A549 (cell line): Measurements from ENCODE around the gene NFATC4. TPM values are rescaled to one million over a fixed set of nuclear protein-coding genes. Genes with fewer than 3 reads are reported as not detected.

Source experiments
- ATAC-seq, 2 experiments: fragments of 200-7000 bp in 1 of 2; fragments of >200 bp in 1 of 2; cut with Nextera tagmentation in 1 of 2; cut with Tn5 transposase in 1 of 2; 3 replicates each; pipeline versions ENCODE4 v1.8.0 to v1.9.1; 2018 to 2020; ENCODE audit warnings: mild to moderate bottlenecking in 1 of 2, moderate library complexity in 1 of 2
- CTCF ChIA-PET: fragments of 300-600 bp; sonication (Branson Sonifier 250); formaldehyde crosslinking; extraction: SDS; loops from one replicate; lab custom pipeline; 2021; ENCODE audit warnings: antibody characterized with exemption, inconsistent platforms; lab: Yijun Ruan, JAX
- POLR2A ChIA-PET: fragments of 350-600 bp; formaldehyde crosslinking; extraction: SDS; loops from one replicate; lab custom pipeline; 2021; ENCODE audit warnings: antibody characterized with exemption, inconsistent platforms; lab: Yijun Ruan, JAX
- DNase-seq, 2 experiments: peaks; one replicate each; pipeline versions ENCODE4 v3.0.0 to v3.0.0-alpha.2; 2011 to 2016; ENCODE audit warnings: low read depth in 1 of 2, low spot score in 1 of 2
- FAIRE-seq: peaks from 2 replicates; lab custom pipeline; 2011; peaks lifted over from hg19 to GRCh38; lab: Jason Lieb, UNC
- H3K27ac ChIP-seq, 2 experiments: fragments of >200 bp; sonication (Bioruptor Twin); formaldehyde crosslinking; 3 replicates each; pipeline ENCODE4 v1.5.1; 2016 to 2017
- H3K4me1 ChIP-seq: fragments of >200 bp; sonication (Bioruptor Twin); formaldehyde crosslinking; 3 replicates; pipeline ENCODE4 v1.6.1; 2016
- H3K4me2 ChIP-seq: fragments of >200 bp; sonication (Bioruptor Twin); formaldehyde crosslinking; 3 replicates; pipeline ENCODE4 v1.6.1; 2016
- H3K4me3 ChIP-seq: fragments of >200 bp; sonication (Bioruptor Twin); formaldehyde crosslinking; 3 replicates; pipeline ENCODE4 v1.5.1; 2016
- H3K9me3 ChIP-seq: fragments of >200 bp; sonication (Bioruptor Twin); formaldehyde crosslinking; 3 replicates; pipeline ENCODE4 v1.6.1; 2016
- BCL3 ChIP-seq: fragments of >200 bp; sonication (Bioruptor Twin); formaldehyde crosslinking; IDR thresholded peaks from 3 replicates; pipeline ENCODE4 v1.6.1; 2016
- CBX2 ChIP-seq: fragments of 200-600 bp; sonication (generic); IDR thresholded peaks from 2 replicates; pipeline ENCODE4 v1.6.1; 2016; ENCODE audit warnings: low read depth, mild to moderate bottlenecking, borderline replicate concordance
- FOSL2 ChIP-seq, 2 experiments: fragments of 450-650 bp in 1 of 2; fragments of >200 bp in 1 of 2; sonication (Bioruptor Twin) in 1 of 2; formaldehyde crosslinking; IDR thresholded peaks; 2 replicates each; pipeline versions ENCODE4 v1.5.0 to v1.6.1; 2016 to 2020; ENCODE audit warnings: mild to moderate bottlenecking in 1 of 2, moderate library complexity in 1 of 2
- HDAC2 ChIP-seq: fragments of 200-600 bp; sonication (generic); IDR thresholded peaks from 2 replicates; pipeline ENCODE4 v1.6.1; 2016
- KDM1A ChIP-seq: fragments of 200-600 bp; sonication (generic); IDR thresholded peaks from 2 replicates; pipeline ENCODE4 v1.6.1; 2016; ENCODE audit warnings: low read depth, mild to moderate bottlenecking
- MAX ChIP-seq: IDR thresholded peaks from 2 replicates; pipeline ENCODE4 v1.6.1; 2012
- NPAS2 ChIP-seq: fragments of 250-450 bp; sonication (Bioruptor Pico); IDR thresholded peaks from 2 replicates; pipeline ENCODE4 v1.8.0; 2022; ENCODE audit warnings: mild to moderate bottlenecking, moderate library complexity, borderline replicate concordance
- RAD21 ChIP-seq, 2 experiments: fragments of >200 bp in 1 of 2; sonication (Bioruptor Twin) in 1 of 2; formaldehyde crosslinking in 1 of 2; IDR thresholded peaks in 1 of 2; conservative IDR thresholded peaks in 1 of 2; 2 replicates in 1 of 2; 3 replicates in 1 of 2; pipeline ENCODE4 v1.6.1; 2012 to 2018; ENCODE audit warnings: inconsistent platforms in 1 of 2
- RARB ChIP-seq: fragments of 250-450 bp; sonication (Bioruptor Pico); IDR thresholded peaks from 2 replicates; pipeline ENCODE4 v1.8.0; 2021; ENCODE audit warnings: mild to moderate bottlenecking, moderate library complexity
- RCOR1 ChIP-seq: fragments of 150-350 bp; IDR thresholded peaks from 2 replicates; pipeline ENCODE4 v1.6.1; 2014; ENCODE audit warnings: antibody characterized with exemption, low read length, low read depth
- SREBF2 ChIP-seq: fragments of 450-650 bp; IDR thresholded peaks from 2 replicates; pipeline ENCODE4 v1.6.1; 2014; ENCODE audit warnings: mild to moderate bottlenecking, moderate library complexity
- ZNF302 ChIP-seq: fragments of 250-450 bp; sonication (Bioruptor Pico); IDR thresholded peaks from 2 replicates; pipeline ENCODE4 v1.9.0; 2021; ENCODE audit warnings: inconsistent platforms, mild to moderate bottlenecking, moderate library complexity
- WGBS: methylation state at CpG from one replicate; pipeline ENCODE4 v1.1.6; 2017; ENCODE audit errors: missing lambda C conversion rate; 5-methylcytosine and 5-hydroxymethylcytosine counted together
- polyA minus RNA-seq: library from RNA; depleted of rRNA, polyadenylated mRNA; stranded (reverse); fragments of >200 nt; gene quantifications from 2 replicates; pipeline ENCODE4 v1.2.3, GENCODE V29; 2011; rRNA and poly(A)+ RNA removed
- polyA plus RNA-seq, 4 experiments: library from polyadenylated mRNA; depleted of rRNA in 3 of 4; stranded (reverse); fragments of >200 nt; fragmentation: RNase III in 1 of 4; extraction: RNeasy Plus Mini Kit Qiagen cat#74134 plus additional on column Dnase treatment in 1 of 4; gene quantifications; 2 replicates in 3 of 4; 3 replicates in 1 of 4; pipeline ENCODE4 v1.2.3, GENCODE V29; 2011 to 2017
- TF ChIP-seq, protein P1 (sequence below): IDR thresholded peaks from 2 replicates; pipeline ENCODE4 v1.6.1; 2012
- TF ChIP-seq, protein P2 (sequence below): fragments of >200 bp; sonication (Bioruptor Twin); formaldehyde crosslinking; IDR thresholded peaks from 2 replicates; pipeline ENCODE4 v1.6.1; 2016

NFATC4 gene
- 0.32 and 0.62 TPM in 2 replicates for polyA plus RNA-seq (2011; rRNA removed)
- 0.09 and 0.11 TPM in 2 replicates for polyA plus RNA-seq (2012; cell fraction: cytosol; rRNA removed)
- polyA plus RNA-seq (2012; cell fraction: nucleus; rRNA removed), result 0.66 and 0.92 TPM in 2 replicates
- 0.04 to 0.25 TPM (median 0.10 TPM) in 3 replicates for polyA plus RNA-seq (2017; fragmentation: RNase III; extraction: RNeasy Plus Mini Kit Qiagen cat#74134 plus additional on column Dnase treatment)
- 0.54 and 0.83 TPM in 2 replicates for polyA minus RNA-seq

DNA sequence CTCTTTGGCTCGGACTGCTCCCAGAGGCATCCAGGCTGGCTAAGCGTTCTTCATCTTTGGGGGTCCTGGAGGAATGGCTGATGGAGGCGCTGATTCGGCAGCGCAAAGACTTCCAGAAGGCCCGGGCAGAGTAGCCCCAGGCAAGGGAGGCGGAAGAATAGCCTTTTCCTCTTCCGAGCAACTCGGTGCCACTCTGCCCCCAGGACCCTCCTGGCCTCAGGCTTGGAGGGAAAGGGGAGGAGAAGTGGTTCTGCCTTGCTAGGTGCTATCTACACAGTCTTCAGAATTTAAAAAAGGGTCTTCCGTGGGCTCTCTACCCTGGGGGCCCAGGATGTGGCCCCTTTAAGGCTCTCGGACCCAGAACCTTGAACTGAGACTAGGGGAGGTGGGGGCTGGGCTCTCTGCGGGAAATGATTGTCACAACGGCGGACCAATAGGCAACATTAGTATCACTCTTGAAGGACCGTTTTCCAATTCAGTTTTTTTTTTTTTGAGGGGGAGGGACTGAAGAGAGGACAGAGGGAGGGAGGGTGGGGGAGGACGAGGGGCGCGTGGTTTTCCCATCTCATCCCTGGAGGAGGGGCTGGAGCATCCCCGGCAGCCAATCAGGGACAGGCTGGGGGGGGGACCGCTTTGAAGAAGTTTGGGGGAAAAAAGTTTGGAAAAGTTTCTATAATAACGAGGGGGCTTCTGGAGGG lies at the start of gene NFATC4:
Gene NFATC4, plus strand, starts transcription at position 671 of the 698 bp plus-strand sequence. CDS start 157 bp downstream, outside the sequence.
- Histone ChIP-seq H3K4me3 (peak within 1 kb of the TSS; percentile 39), H3K4me2 (peak within 1 kb of the TSS; percentile 69), H3K4me1 (peaks cover 15% of the 10 kb centered on the region), H3K9me3 (no peaks in the 10 kb centered on the region), H3K27ac (peak within 1 kb of the TSS; percentile 45 to 81; a peak in 5 of 6 replicates)
- WGBS, result 42% methylated on average over 18 of the region's 21 CpGs
- no peak for FAIRE-seq
- TF ChIP-seq, protein P1, sequence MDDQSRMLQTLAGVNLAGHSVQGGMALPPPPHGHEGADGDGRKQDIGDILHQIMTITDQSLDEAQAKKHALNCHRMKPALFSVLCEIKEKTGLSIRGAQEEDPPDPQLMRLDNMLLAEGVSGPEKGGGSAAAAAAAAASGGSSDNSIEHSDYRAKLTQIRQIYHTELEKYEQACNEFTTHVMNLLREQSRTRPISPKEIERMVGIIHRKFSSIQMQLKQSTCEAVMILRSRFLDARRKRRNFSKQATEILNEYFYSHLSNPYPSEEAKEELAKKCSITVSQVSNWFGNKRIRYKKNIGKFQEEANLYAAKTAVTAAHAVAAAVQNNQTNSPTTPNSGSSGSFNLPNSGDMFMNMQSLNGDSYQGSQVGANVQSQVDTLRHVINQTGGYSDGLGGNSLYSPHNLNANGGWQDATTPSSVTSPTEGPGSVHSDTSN, result no peak
- TF ChIP-seq KDM1A (no peak), RCOR1 (no peak), ZNF302 (CRISPR knock-in tag) (no peak), SREBF2 (no peak)
- peak in 1 of 2 experiments; percentile 61 for DNase-seq
- POLR2A ChIA-PET, result no interaction called here
- ATAC-seq, result peak in 1 of 2 experiments; percentile 7; a peak in 3 of 6 replicates
- CTCF ChIA-PET, result no interaction called here

DNA sequence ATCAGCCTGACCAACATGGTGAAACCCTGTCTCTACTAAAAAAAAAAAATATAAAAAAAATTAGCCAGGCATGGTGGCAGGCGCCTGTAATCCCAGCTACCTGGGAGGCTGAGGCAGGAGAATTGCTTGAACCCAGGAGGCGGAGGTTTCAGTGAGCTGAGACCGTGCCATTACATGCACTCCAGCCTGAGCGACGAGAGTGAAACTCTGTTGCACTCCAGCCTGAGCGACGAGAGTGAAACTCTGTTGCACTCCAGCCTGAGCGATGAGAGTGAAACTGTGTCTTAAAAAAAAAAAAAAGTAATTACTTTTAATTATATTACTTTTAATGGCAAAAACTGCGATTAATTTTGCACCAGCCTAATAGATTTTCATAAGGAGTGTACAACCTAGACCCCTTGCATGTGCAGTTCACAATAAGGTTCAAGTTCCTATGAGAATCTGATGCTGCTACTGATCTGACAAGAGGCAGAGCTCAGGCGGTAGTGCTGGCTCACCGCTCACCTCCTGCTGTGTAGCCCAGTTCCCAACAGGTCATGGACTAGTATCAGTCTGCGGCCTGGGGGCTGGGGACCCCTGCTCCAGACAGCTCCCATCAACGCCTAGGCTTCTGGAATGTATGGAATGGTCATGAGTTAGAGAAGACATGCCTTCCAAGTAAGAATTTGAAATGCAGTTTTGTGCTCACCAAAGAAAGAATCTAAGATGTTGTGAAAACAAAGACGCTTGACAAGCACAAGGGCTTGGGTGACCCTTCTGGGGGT lies 46.6 kb upstream of the NFATC4 start:
- Histone ChIP-seq H3K4me2 (no peak overlapping the region), H3K27ac (no peak overlapping the region), H3K4me3 (no peak overlapping the region), H3K4me1 (peaks cover 11% of the 10 kb centered on the region), H3K9me3 (no peaks in the 10 kb centered on the region)
- ChIA-PET CTCF (interaction anchor here (0.9 to 46.6 kb wide), 11 partner anchors 10 to 120 kb away, joined by 3 to 1142 read pairs (median 4); partner anchors contain the start of genes ADCY4, CBLN3, CIDEB and KHNYN), POLR2A (no interaction called here)
- no peak for ATAC-seq
- TF ChIP-seq ZNF302 (CRISPR knock-in tag) (no peak), BCL3 (no peak), CBX2 (no peak), RAD21 (conservative IDR thresholded peaks at IDR 0.05 in 1 of 2, IDR thresholded peaks at IDR 0.05 in 1 of 2) (no peak), FOSL2 (IDR thresholded peaks at IDR 0.05) (no peak), FOSL2 (CRISPR knock-in tag; IDR thresholded peaks at IDR 0.05) (no peak), HDAC2 (no peak), NPAS2 (CRISPR knock-in tag) (no peak)
- TF ChIP-seq, protein P2, sequence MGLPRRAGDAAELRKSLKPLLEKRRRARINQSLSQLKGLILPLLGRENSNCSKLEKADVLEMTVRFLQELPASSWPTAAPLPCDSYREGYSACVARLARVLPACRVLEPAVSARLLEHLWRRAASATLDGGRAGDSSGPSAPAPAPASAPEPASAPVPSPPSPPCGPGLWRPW, result no peak
- DNase-seq, result no peak
- FAIRE-seq, result no peak
- 68% methylated on average over 14 of the region's 14 CpGs for WGBS

GRCh38 chr14:24322672-24323071 lies 45.3 kb upstream of the NFATC4 start:
- ChIA-PET POLR2A (interaction anchor here (1.7 kb wide), 1 partner anchor 107 kb away, joined by 11 read pairs; the partner anchor contains the start of genes CBLN3 and KHNYN), CTCF (interaction anchor here (0.9 to 46.6 kb wide), 8 partner anchors 9 to 107 kb away, joined by 3 to 1142 read pairs (median 22); partner anchors contain the start of genes ADCY4, CBLN3, CIDEB and KHNYN)
- Histone ChIP-seq H3K4me3 (no peak overlapping the region), H3K4me2 (no peak overlapping the region)
- no peak for FAIRE-seq
- TF ChIP-seq MAX, result no peak
- no peak for TF ChIP-seq RARB (CRISPR knock-in tag)
- TF ChIP-seq, all 56 proteins: peak for 0
- Histone ChIP-seq H3K9me3 (no peaks in the 10 kb centered on the region), H3K4me1 (peaks cover under 1% of the 10 kb centered on the region; the same call in 1 of the 3 replicates), H3K27ac (no peak overlapping the region)
- no peak for DNase-seq
- no peak for ATAC-seq
- WGBS, result 61% methylated on average over 10 of the region's 10 CpGs
